ES-I3 (cell line): ENCODE measurements around the gene SDR42E2.
"Not testable (repeated sequence)": the region's sequence is repeated elsewhere in the genome, so short reads cannot be mapped to it uniquely, and the experiment has no call there.

Experiments used
- H3K36me3 ChIP-seq: 2 replicates; pipeline ENCODE4 v1.6.1; 2013; ENCODE audit warnings: mild to moderate bottlenecking, low read length, control low read depth, moderate library complexity; ENCODE audit not compliant: insufficient read depth
- H3K4me1 ChIP-seq: 2 replicates; pipeline ENCODE4 v1.6.1; 2013; ENCODE audit warnings: mild to moderate bottlenecking, control low read depth, low read length; ENCODE audit not compliant: insufficient read depth
- H3K9ac ChIP-seq: 2 replicates; pipeline ENCODE4 v1.6.1; 2013; ENCODE audit warnings: low read depth, mild to moderate bottlenecking, low read length, moderate library complexity
- H3K9me3 ChIP-seq: 2 replicates; pipeline ENCODE4 v1.6.1; 2013; ENCODE audit warnings: mild to moderate bottlenecking, low read length, moderate library complexity; ENCODE audit not compliant: control insufficient read depth, insufficient read depth

The SDR42E2 gene

GRCh38 chr16:22139732-22140131 is 22.6 kb upstream of the SDR42E2 start:
- Histone ChIP-seq H3K9me3 (no peaks in the 10 kb centered on the region), H3K9ac (no peak overlapping the region)

GRCh38 chr16:22141767-22142166 is 20.5 kb upstream of the SDR42E2 start:
- Histone ChIP-seq H3K9me3 (no peaks in the 10 kb centered on the region), H3K9ac (no peak overlapping the region), H3K36me3 (no peaks in the 10 kb centered on the region), H3K4me1 (no peaks in the 10 kb centered on the region)

More at GRCh38 chr16:22139732-22140131, 22.6 kb upstream of the SDR42E2 start:
- no peaks in the 10 kb centered on the region for H3K4me1 ChIP-seq
- no peaks in the 10 kb centered on the region for H3K36me3 ChIP-seq

DNA sequence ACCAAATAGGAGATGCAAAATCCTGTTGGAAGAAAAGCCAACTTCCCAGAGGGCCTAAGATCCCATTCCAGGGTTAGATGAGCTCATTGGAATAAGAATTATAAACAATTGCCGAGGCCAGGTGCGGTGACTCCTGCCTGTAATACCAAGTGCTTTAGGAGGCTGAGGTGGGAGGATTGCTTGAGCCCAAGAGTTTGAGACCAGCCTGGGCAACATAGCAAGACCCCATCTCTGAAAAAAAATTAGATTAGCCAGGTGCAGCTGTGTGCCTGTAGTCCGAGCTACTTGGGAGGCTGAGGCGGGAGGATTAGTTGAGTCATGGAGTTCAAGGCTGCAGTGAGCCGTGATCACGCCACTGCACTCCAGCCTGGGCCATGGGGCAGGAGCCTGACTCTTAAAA is 17.8 kb upstream of the SDR42E2 start:
- no peaks in the 10 kb centered on the region for H3K36me3 ChIP-seq

DNA sequence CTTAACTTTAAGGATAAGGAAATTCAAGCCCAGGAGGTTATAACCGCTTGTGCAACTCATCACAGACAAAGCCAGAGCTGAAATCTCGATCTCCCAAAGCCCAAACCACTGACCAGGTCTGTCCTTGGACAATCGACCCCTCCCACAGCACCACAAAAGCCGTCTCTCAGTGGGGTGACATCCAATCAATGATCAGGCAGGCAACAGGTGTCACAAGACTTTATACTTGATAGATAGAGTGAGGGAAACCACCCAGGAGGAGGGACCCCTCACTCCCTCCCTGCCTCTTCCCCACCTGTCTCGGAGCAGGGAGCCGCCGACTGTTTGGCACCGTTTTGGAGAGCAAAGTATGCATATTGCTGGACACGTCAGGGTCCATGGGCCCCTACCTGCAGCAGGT is 14.5 kb upstream of the SDR42E2 start:
- Histone ChIP-seq H3K9ac (no peak overlapping the region), H3K9me3 (no peaks in the 10 kb centered on the region), H3K36me3 (no peaks in the 10 kb centered on the region), H3K4me1 (no peaks in the 10 kb centered on the region)

More for the DNA sequence above, 17.8 kb upstream of the SDR42E2 start:
- H3K4me1 ChIP-seq: no peaks in the 10 kb centered on the region
- no peak overlapping the region for H3K9ac ChIP-seq
- H3K9me3 ChIP-seq: no peaks in the 10 kb centered on the region

GRCh38 chr16:22151246-22151998 is 10.9 kb upstream of the SDR42E2 start:
- Histone ChIP-seq H3K9me3 (no peaks in the 10 kb centered on the region), H3K4me1 (no peaks in the 10 kb centered on the region), H3K36me3 (no peaks in the 10 kb centered on the region), H3K9ac (no peak overlapping the region)

DNA sequence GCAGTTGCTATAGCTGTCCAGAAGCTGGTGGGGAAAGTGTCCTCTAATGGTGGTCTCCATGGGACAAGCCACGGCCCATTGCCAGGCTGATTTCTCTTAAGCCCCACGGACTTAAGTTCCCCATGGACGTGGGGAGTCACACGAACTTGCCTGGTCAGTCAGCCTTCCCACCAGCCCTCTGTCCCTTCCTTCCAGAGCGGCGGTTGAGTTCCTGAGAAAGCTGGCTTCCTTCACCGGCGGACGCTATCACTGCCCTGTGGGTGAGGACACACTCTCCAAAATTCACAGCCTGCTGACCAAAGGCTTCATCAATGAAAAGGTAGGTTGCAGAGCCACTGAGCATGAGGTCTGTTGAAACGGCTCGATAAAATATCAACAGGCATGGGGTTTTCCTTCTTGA is 10.0 kb upstream of the SDR42E2 start:
- H3K9ac ChIP-seq: no peak overlapping the region
- H3K36me3 ChIP-seq: no peaks in the 10 kb centered on the region
- H3K9me3 ChIP-seq: no peaks in the 10 kb centered on the region
- no peaks in the 10 kb centered on the region for H3K4me1 ChIP-seq

DNA sequence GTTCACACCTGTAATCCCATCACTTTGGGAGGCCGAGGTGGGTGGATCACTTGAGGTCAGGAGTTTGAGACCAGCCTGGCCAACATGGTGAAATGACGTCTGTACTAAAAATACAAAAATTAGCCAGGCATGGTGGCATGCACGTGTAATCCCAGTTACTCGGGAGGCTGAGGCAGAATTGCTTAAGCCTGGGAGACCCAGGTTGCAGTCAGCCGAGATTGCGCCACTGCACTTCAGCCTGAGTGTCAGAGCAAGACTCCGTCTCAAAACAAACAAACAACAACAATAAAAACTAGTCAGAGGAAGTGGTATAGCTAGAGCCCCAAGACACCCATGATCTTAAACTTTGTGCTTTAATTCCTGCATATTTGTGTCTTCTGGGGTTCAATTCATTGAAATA is 9.2 kb upstream of the SDR42E2 start:
- not testable (repeated sequence) for H3K9me3 ChIP-seq

DNA sequence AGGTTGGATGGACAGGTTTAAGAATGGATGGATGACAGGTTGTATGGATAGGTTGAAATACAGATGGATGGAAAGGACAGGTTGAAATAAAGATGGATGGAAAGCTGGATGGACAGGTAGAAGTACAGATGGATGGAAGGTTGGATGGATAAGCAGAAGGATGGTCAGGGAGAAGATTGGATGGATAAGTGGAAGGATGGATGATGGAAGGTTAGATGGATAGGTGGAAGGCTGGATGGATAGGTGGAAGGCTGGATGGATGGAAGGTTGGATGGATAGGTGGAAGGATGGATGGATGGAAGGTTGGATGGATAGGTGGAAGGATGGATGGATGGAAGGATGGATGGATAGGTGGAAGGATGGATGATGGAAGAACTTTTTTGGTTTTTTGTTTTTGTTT is 905 bp upstream of the SDR42E2 start:
- Histone ChIP-seq H3K4me1 (no peaks in the 10 kb centered on the region), H3K9ac (no peak overlapping the region), H3K9me3 (no peaks in the 10 kb centered on the region), H3K36me3 (no peaks in the 10 kb centered on the region)

More for the DNA sequence above, 9.2 kb upstream of the SDR42E2 start:
- H3K9ac ChIP-seq, H3K36me3 ChIP-seq, H3K4me1 ChIP-seq: not testable (repeated sequence)

GRCh38 chr16:22162656-22163009 is 327 bp downstream of the SDR42E2 start:
- Histone ChIP-seq H3K4me1 (no peaks in the 10 kb centered on the region), H3K36me3 (no peaks in the 10 kb centered on the region), H3K9ac (peak overlapping the region; percentile 57), H3K9me3 (no peaks in the 10 kb centered on the region)

DNA sequence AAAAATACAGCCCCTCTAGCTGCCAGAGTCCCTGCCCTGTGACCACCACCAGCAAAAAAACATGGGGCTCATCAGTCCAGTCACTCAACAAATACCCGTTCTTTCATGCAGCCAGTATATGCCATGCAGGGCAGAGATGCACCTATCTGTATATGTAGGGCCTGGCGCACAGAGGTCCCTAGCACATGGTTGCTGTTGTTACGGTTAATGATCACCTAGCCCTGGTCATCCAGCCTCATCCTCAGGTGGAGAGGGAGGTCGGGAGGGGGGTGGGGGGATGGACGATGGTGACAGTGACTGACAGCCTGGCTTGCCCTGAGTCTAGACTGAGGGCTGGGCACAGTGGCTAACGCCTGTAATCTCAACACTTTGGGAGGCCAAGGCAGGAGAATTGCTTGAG is 1.5 kb downstream of the SDR42E2 start:
- H3K9me3 ChIP-seq: no peaks in the 10 kb centered on the region
- H3K9ac ChIP-seq: no peak overlapping the region
- no peaks in the 10 kb centered on the region for H3K4me1 ChIP-seq
- H3K36me3 ChIP-seq: no peaks in the 10 kb centered on the region

DNA sequence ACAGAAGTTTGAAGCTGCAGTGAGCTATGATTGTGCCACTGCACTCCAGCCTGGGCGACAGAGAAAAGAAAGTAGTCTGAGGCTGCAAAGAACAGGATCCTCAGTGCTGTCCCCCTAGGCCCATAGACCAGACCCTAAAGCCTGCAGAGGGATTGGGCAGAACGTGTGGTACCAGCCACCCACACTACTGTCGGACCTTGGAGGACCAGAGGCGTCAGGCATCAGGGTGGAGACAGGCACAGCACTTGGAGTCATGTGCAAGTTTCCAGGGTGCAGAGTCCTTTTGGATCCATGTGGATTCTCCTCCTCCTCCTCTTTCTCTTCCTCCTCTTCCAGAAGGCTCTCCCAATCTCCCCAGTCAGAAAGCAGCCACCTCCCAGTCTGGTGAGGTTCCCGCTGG is 2.2 kb downstream of the SDR42E2 start:
- no peaks in the 10 kb centered on the region for H3K9me3 ChIP-seq
- H3K36me3 ChIP-seq: no peaks in the 10 kb centered on the region
- no peaks in the 10 kb centered on the region for H3K4me1 ChIP-seq
- no peak overlapping the region for H3K9ac ChIP-seq

DNA sequence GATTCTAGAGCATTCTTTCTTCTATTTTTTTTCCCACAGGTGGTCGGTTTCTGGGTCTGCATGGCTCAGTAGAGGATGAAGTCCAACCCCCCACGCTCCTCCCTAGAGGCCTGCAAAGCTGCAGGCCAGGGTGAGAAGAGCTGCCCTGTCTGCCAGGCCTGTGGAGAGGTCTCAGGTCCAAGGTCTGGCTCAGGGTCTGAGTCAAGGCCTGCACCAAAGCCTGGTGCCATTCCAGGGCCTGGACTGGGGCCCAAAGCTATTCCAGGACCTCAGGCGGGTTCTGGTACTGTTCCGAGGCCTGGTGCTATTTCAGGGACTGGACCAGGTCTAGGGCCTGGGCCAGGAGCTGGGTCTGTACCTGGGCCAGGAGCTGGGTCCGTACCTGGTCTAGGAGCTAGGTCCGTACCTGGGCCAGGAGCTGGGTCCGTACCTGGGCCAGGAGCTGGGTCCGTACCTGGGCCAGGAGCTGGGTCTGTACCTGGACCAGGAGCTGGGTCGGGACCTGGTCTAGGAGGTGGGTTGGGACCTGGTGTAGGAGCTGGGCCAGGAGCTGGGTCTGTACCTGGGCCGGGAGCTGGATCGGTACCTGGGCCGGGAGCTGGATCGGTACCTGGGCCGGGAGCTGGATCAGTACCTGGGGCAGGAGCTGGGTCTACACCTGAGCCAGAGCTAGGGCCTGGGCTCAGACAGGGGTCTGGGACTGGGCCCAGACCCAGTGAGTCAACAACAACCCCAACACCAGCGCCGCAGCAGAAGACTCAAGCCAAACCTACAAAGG is 3.4 kb downstream of the SDR42E2 start:
- no peaks in the 10 kb centered on the region for H3K9me3 ChIP-seq
- H3K9ac ChIP-seq: no peak overlapping the region
- H3K4me1 ChIP-seq: peaks cover 3% of the 10 kb centered on the region; the same call in 1 of the 2 replicates
- H3K36me3 ChIP-seq: no peaks in the 10 kb centered on the region

DNA sequence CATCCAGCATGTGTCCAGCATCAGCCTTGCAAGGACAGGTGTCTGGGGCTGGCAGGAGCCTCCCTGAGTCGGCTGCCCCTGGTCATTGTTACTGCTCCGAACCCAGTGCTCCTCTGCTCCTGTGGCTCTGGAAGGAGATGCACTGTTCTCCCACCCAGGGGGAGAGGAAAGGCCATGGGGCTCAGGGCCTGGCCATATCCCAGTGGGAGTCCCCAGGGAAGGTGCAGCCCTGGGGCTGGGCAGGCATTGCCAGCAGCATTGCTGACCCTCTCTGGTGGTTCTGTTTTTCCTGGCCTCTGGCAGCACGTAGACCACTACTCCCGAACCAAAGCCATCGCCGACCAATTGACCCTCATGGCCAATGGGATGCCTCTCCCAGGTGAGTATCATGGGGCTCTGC is 9.6 kb downstream of the SDR42E2 start:
- Histone ChIP-seq H3K4me1 (peaks cover 3% of the 10 kb centered on the region; the same call in 1 of the 2 replicates), H3K9me3 (no peaks in the 10 kb centered on the region), H3K9ac (no peak overlapping the region), H3K36me3 (no peaks in the 10 kb centered on the region)

DNA sequence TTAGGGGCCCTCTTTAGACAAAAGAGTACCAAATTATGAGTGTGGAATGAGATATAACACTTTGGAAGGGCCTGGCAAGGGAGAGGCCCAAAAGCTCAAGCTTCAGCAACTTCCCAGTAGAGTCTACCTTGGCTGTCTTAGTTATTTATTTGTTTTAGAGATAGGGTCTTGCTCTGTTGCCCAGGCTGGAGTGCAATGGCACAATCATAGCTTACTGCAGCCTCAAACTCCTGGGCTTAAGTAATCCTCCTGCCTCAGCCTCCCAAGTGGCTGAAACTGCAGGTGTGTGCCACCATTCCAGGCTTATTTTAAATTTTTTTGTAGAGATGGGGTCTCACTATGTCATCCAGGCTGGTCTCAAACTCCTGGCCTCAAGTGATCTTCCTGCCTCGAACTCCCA is 10.3 kb downstream of the SDR42E2 start:
- not testable (repeated sequence) for H3K9ac ChIP-seq, H3K4me1 ChIP-seq, H3K36me3 ChIP-seq, H3K9me3 ChIP-seq

GRCh38 chr16:22174642-22175041 is 12.3 kb downstream of the SDR42E2 start:
- Histone ChIP-seq H3K4me1 (peaks cover 3% of the 10 kb centered on the region; the same call in 1 of the 2 replicates), H3K36me3 (no peaks in the 10 kb centered on the region), H3K9ac (no peak overlapping the region), H3K9me3 (no peaks in the 10 kb centered on the region)
